SK-N-SH treated with all-trans-retinoic acid at 6 μM for 48 hours (cell line): ENCODE results near the gene KANSL1L.

Experiments used
- ATAC-seq: fragments of 200-7000 bp; cut with Tn5 transposase; 3 replicates; pipeline ENCODE4 v1.9.1; 2020; ENCODE audit warnings: mild to moderate bottlenecking, moderate library complexity
- ARNTL ChIP-seq: fragments of 450-650 bp; formaldehyde crosslinking; IDR thresholded peaks from 2 replicates; pipeline ENCODE4 v1.5.0; 2020; ENCODE audit warnings: low read depth, mild to moderate bottlenecking, moderate library complexity, borderline replicate concordance
- CSDC2 ChIP-seq: fragments of 250-450 bp; sonication (Bioruptor Pico); IDR thresholded peaks from 2 replicates; pipeline ENCODE4 v1.5.0; 2020; ENCODE audit warnings: mild to moderate bottlenecking, moderate library complexity
- CSRNP3 ChIP-seq: fragments of 250-450 bp; sonication (Bioruptor Pico); IDR thresholded peaks from 2 replicates; pipeline ENCODE4 v1.5.1; 2021; ENCODE audit warnings: mild to moderate bottlenecking, moderate library complexity
- ISL1 ChIP-seq: fragments of 250-450 bp; sonication (Bioruptor Pico); IDR thresholded peaks from 2 replicates; pipeline ENCODE4 v2.1.2; 2022; ENCODE audit warnings: mild to moderate bottlenecking, moderate library complexity
- OSR1 ChIP-seq: fragments of 250-450 bp; sonication (Bioruptor Pico); IDR thresholded peaks from 2 replicates; pipeline ENCODE4 v1.8.0; 2022; ENCODE audit warnings: moderate library complexity, mild to moderate bottlenecking, inconsistent platforms
- PATZ1 ChIP-seq: fragments of 250-450 bp; sonication (Bioruptor Pico); IDR thresholded peaks from 2 replicates; pipeline ENCODE4 v1.8.0; 2020; ENCODE audit warnings: mild to moderate bottlenecking, moderate library complexity, borderline replicate concordance
- POU6F1 ChIP-seq: fragments of 250-450 bp; sonication (Bioruptor Pico); IDR thresholded peaks from 2 replicates; pipeline ENCODE4 v1.8.0; 2021; ENCODE audit warnings: low read depth, mild to moderate bottlenecking, moderate library complexity, borderline replicate concordance
- PPARA ChIP-seq: fragments of 250-450 bp; sonication (Bioruptor Pico); IDR thresholded peaks from 2 replicates; pipeline ENCODE4 v1.5.0; 2020; ENCODE audit warnings: mild to moderate bottlenecking, borderline replicate concordance
- RARB ChIP-seq: fragments of 250-450 bp; sonication (Bioruptor Pico); IDR thresholded peaks from 2 replicates; pipeline ENCODE4 v1.8.0; 2021; ENCODE audit warnings: mild to moderate bottlenecking, moderate library complexity
- SNAI2 ChIP-seq: fragments of 250-450 bp; sonication (Bioruptor Pico); IDR thresholded peaks from 2 replicates; pipeline ENCODE4 v1.5.0; 2020; ENCODE audit warnings: mild to moderate bottlenecking, moderate library complexity
- TCF4 ChIP-seq: fragments of 250-450 bp; sonication (Bioruptor Pico); IDR thresholded peaks from 2 replicates; pipeline ENCODE4 v1.8.0; 2021; ENCODE audit warnings: mild to moderate bottlenecking, moderate library complexity, borderline replicate concordance
- TOX ChIP-seq: fragments of 250-450 bp; sonication (Bioruptor Pico); IDR thresholded peaks from 2 replicates; pipeline ENCODE4 v1.8.0; 2021; ENCODE audit warnings: mild to moderate bottlenecking, moderate library complexity, borderline replicate concordance
- TSHZ2 ChIP-seq: fragments of 250-450 bp; sonication (Bioruptor Pico); IDR thresholded peaks from 2 replicates; pipeline ENCODE4 v1.5.0; 2020; ENCODE audit warnings: mild to moderate bottlenecking, moderate library complexity
- ZC3H10 ChIP-seq: fragments of 250-450 bp; sonication (Bioruptor Pico); IDR thresholded peaks from 2 replicates; pipeline ENCODE4 v1.5.1; 2021; ENCODE audit warnings: mild to moderate bottlenecking, moderate library complexity
- ZFP3 ChIP-seq: fragments of 250-450 bp; sonication (Bioruptor Pico); IDR thresholded peaks from 2 replicates; pipeline ENCODE4 v1.5.0; 2020; ENCODE audit warnings: mild to moderate bottlenecking, moderate library complexity
- ZFP30 ChIP-seq: fragments of 450-650 bp; formaldehyde crosslinking; IDR thresholded peaks from 2 replicates; pipeline ENCODE4 v1.5.0; 2022; ENCODE audit warnings: mild to moderate bottlenecking, moderate library complexity
- ZNF565 ChIP-seq: fragments of 450-650 bp; formaldehyde crosslinking; conservative IDR thresholded peaks from 2 replicates; pipeline ENCODE4 v1.5.0; 2020; ENCODE audit warnings: low read depth, mild to moderate bottlenecking, moderate library complexity
- ZNF70 ChIP-seq: fragments of 450-650 bp; formaldehyde crosslinking; IDR thresholded peaks from 2 replicates; pipeline ENCODE4 v1.5.0; 2020; ENCODE audit warnings: mild to moderate bottlenecking, moderate library complexity
- ZNF8 ChIP-seq: fragments of 450-650 bp; formaldehyde crosslinking; IDR thresholded peaks from 2 replicates; pipeline ENCODE4 v1.5.0; 2020; ENCODE audit warnings: mild to moderate bottlenecking, moderate library complexity

KANSL1L gene

GRCh38 chr2:210159059-210159458, 12.2 kb downstream of the KANSL1L start:
- TF ChIP-seq ZNF70 (CRISPR knock-in tag) (no peak), ZC3H10 (no peak), PATZ1 (CRISPR knock-in tag) (no peak), ARNTL (CRISPR knock-in tag) (no peak), ZFP3 (CRISPR knock-in tag) (no peak), CSDC2 (CRISPR knock-in tag) (no peak), ZNF565 (CRISPR knock-in tag) (no peak), PPARA (CRISPR knock-in tag) (no peak), TOX (CRISPR knock-in tag) (no peak), ZFP30 (CRISPR knock-in tag) (no peak), POU6F1 (no peak)
- no peak for ATAC-seq

- ATAC-seq, result no peak
- TF ChIP-seq ISL1 (CRISPR knock-in tag) (no peak), ZFP30 (CRISPR knock-in tag) (no peak), ZFP3 (CRISPR knock-in tag) (no peak), POU6F1 (no peak), ZNF565 (CRISPR knock-in tag) (no peak), TCF4 (CRISPR knock-in tag) (no peak), RARB (CRISPR knock-in tag) (no peak), CSRNP3 (CRISPR knock-in tag) (no peak), ZNF70 (CRISPR knock-in tag) (no peak), PATZ1 (CRISPR knock-in tag) (no peak), TSHZ2 (CRISPR knock-in tag) (no peak), ZNF8 (CRISPR knock-in tag) (no peak), TOX (CRISPR knock-in tag) (no peak), ZC3H10 (no peak), ARNTL (CRISPR knock-in tag) (no peak), OSR1 (no peak), SNAI2 (CRISPR knock-in tag) (no peak)
- TF ChIP-seq, all 23 proteins: peak for 0
Observed at GRCh38 chr2:210158236-210158635, 13.0 kb downstream of the KANSL1L start.
